ENCODE results near the gene OR52M1.

- no peak for TF ChIP-seq POLR2A (IDR thresholded peaks at IDR 0.05)
- TF ChIP-seq CTCF (IDR thresholded peaks at IDR 0.05): no peak
Observed at GRCh38 chr11:4576880-4577279, 31.9 kb downstream of the OR52M1 start.
